ENCODE measurements around the gene SERPINB7.
"Not testable (repeated sequence)": the region's sequence is repeated elsewhere in the genome, so short reads cannot be mapped to it uniquely, and the experiment has no call there.

The SERPINB7 gene

GRCh38 chr18:63775166-63775730, at the start of gene SERPINB7:
SERPINB7 (plus strand) TSS chr18:63775418; CDS start chr18:63782373, 6,955 bp downstream.
- DNase-seq (ENCODE audit: low spot score), result no peak

GRCh38 chr18:63725682-63726480, 49.3 kb upstream of the SERPINB7 start:
- DNase-seq (ENCODE audit: low spot score), result no peak

GRCh38 chr18:63730773-63731172, 44.4 kb upstream of the SERPINB7 start:
- DNase-seq (ENCODE audit: low spot score), result no peak

GRCh38 chr18:63731215-63731614, 44.0 kb upstream of the SERPINB7 start:
- no peak for DNase-seq (ENCODE audit: low spot score)

GRCh38 chr18:63736876-63737275, 38.3 kb upstream of the SERPINB7 start:
- no peak for DNase-seq (ENCODE audit: low spot score)

GRCh38 chr18:63741769-63742168, 33.4 kb upstream of the SERPINB7 start:
- DNase-seq (ENCODE audit: low spot score), result peak; percentile 5

GRCh38 chr18:63747006-63747405, 28.2 kb upstream of the SERPINB7 start:
- no peak for DNase-seq (ENCODE audit: low spot score)

GRCh38 chr18:63749489-63749888, 25.7 kb upstream of the SERPINB7 start:
- no peak for DNase-seq (ENCODE audit: low spot score)

GRCh38 chr18:63752636-63753035, 22.6 kb upstream of the SERPINB7 start:
- DNase-seq (ENCODE audit: low spot score), result no peak

- no peak for DNase-seq (ENCODE audit: low spot score)
These were observed 21.5 kb upstream of the SERPINB7 start for GRCh38 chr18:63753676-63754075.

- no peak for DNase-seq (ENCODE audit: low spot score)
These were observed 17.7 kb upstream of the SERPINB7 start for GRCh38 chr18:63757541-63757940.

GRCh38 chr18:63758615-63759240, 16.5 kb upstream of the SERPINB7 start:
- DNase-seq (ENCODE audit: low spot score), result no peak

GRCh38 chr18:63759786-63760185, 15.4 kb upstream of the SERPINB7 start:
- DNase-seq (ENCODE audit: low spot score), result not testable (repeated sequence)

GRCh38 chr18:63762518-63762917, 12.7 kb upstream of the SERPINB7 start:
- DNase-seq (ENCODE audit: low spot score), result no peak

GRCh38 chr18:63763831-63764600, 11.2 kb upstream of the SERPINB7 start:
- DNase-seq (ENCODE audit: low spot score), result no peak

GRCh38 chr18:63765837-63766236, 9.4 kb upstream of the SERPINB7 start:
- no peak for DNase-seq (ENCODE audit: low spot score)

GRCh38 chr18:63773551-63773950, 1.7 kb upstream of the SERPINB7 start:
- no peak for DNase-seq (ENCODE audit: low spot score)

GRCh38 chr18:63774511-63774910, 707 bp upstream of the SERPINB7 start:
- DNase-seq (ENCODE audit: low spot score), result no peak

- no peak for DNase-seq (ENCODE audit: low spot score)
These were observed 4.2 kb downstream of the SERPINB7 start for GRCh38 chr18:63779386-63779785.

- peak; percentile 16 for DNase-seq (ENCODE audit: low spot score)
These were observed 8.2 kb downstream of the SERPINB7 start for GRCh38 chr18:63783394-63783793.

GRCh38 chr18:63784787-63785452, 9.7 kb downstream of the SERPINB7 start:
- no peak for DNase-seq (ENCODE audit: low spot score)

GRCh38 chr18:63787673-63788072, 12.5 kb downstream of the SERPINB7 start:
- DNase-seq (ENCODE audit: low spot score), result no peak
